Common myeloid progenitor, CD34-positive (primary cell): Measurements from ENCODE around the gene LCN6.

Experiments
- CTCF ChIA-PET: fragments of 350-600 bp; sonication (Branson Sonifier 250); formaldehyde crosslinking; loops from one replicate; lab custom pipeline; 2021; ENCODE audit warnings: antibody characterized with exemption; lab: Charles Lee
- POLR2A ChIA-PET: fragments of 350-600 bp; sonication (Branson Sonifier 250); formaldehyde crosslinking; loops from one replicate; lab custom pipeline; 2021; ENCODE audit warnings: antibody characterized with exemption; lab: Charles Lee
- DNase-seq, 3 donors: peaks; one replicate each; pipeline versions ENCODE4 v3.0.0 to v3.0.0-alpha.2; 2013
- H3K27ac ChIP-seq, 2 experiments: 1 replicate in 1 of 2; 2 replicates in 1 of 2; pipeline ENCODE4 v1.7.0; 2013; ENCODE audit warnings: inconsistent platforms in 2 of 2, low read length in 2 of 2, mild to moderate bottlenecking in 2 of 2, low read depth in 1 of 2, moderate library complexity in 1 of 2; ENCODE audit not compliant: severe bottlenecking in 2 of 2, insufficient read depth in 1 of 2, poor library complexity in 1 of 2
- H3K27me3 ChIP-seq, 5 experiments: replicated peaks in 2 of 5; 1 replicate in 3 of 5; 2 replicates in 2 of 5; pipeline versions ENCODE4 v1.6.1 to v1.7.0; 2013; ENCODE audit warnings: low read length in 4 of 5, mild to moderate bottlenecking in 2 of 5, moderate library complexity in 2 of 5, inconsistent platforms in 1 of 5; ENCODE audit not compliant: insufficient read depth in 5 of 5, control insufficient read depth in 4 of 5
- H3K36me3 ChIP-seq, 4 experiments: 1 replicate in 2 of 4; 2 replicates in 2 of 4; pipeline versions ENCODE4 v1.6.1 to v1.7.0; 2013; ENCODE audit warnings: low read length in 3 of 4, control low read depth in 1 of 4, mild to moderate bottlenecking in 1 of 4; ENCODE audit not compliant: control insufficient read depth in 4 of 4, insufficient read depth in 4 of 4
- H3K4me1 ChIP-seq, 4 experiments: 1 replicate in 3 of 4; 2 replicates in 1 of 4; pipeline versions ENCODE4 v1.6.1 to v1.7.1; 2013; ENCODE audit warnings: low read length in 3 of 4, mild to moderate bottlenecking in 3 of 4, control low read depth in 1 of 4, inconsistent platforms in 1 of 4, moderate library complexity in 1 of 4; ENCODE audit not compliant: control insufficient read depth in 4 of 4, insufficient read depth in 4 of 4; ENCODE audit errors: control extremely low read depth in 1 of 4
- H3K4me3 ChIP-seq, 7 experiments: 1 replicate in 4 of 7; 2 replicates in 3 of 7; pipeline versions ENCODE4 v1.5.1 to v1.7.0; 2013; ENCODE audit warnings: mild to moderate bottlenecking in 7 of 7, low read length in 6 of 7, moderate library complexity in 6 of 7, inconsistent platforms in 2 of 7, low read depth in 2 of 7, control low read depth in 1 of 7; ENCODE audit not compliant: insufficient read depth in 4 of 7, control insufficient read depth in 1 of 7; ENCODE audit errors: extremely low read depth in 1 of 7
- H3K9me3 ChIP-seq, 5 experiments: 1 replicate in 4 of 5; 2 replicates in 1 of 5; pipeline versions ENCODE4 v1.6.1 to v1.7.1; 2013; ENCODE audit warnings: low read length in 4 of 5, mild to moderate bottlenecking in 2 of 5, inconsistent platforms in 1 of 5, low read depth in 1 of 5, moderate library complexity in 1 of 5; ENCODE audit not compliant: control insufficient read depth in 4 of 5, insufficient read depth in 2 of 5; ENCODE audit errors: control extremely low read depth in 1 of 5
- WGBS: methylation state at CpG from one replicate; pipeline ENCODE4 v1.1.5; 2013; ENCODE audit not compliant: insufficient coverage; 5-methylcytosine and 5-hydroxymethylcytosine counted together

LCN6 gene

GRCh38 chr9:136751244-136751643 is 2.9 kb upstream of the LCN6 start:
- no peaks in the 10 kb centered on the region for H3K36me3 ChIP-seq
- 83% methylated on average over 1 of the region's 1 CpG for WGBS
- CTCF ChIA-PET, result interaction anchor here (1.0 to 3.4 kb wide), 3 partner anchors 22 to 27 kb away, joined by 4 to 15 read pairs (median 9); no protein-coding TSS in a partner anchor
- H3K27ac ChIP-seq, result no peak overlapping the region
- DNase-seq, result no peak
- H3K9me3 ChIP-seq, result peaks cover 1 to 25% (median 3%) of the 10 kb centered on the region in 5 experiments
- H3K27me3 ChIP-seq, result no peaks in the 10 kb centered on the region
- H3K4me3 ChIP-seq, result no peak overlapping the region
- POLR2A ChIA-PET, result no interaction called here
- H3K4me1 ChIP-seq, result peaks cover 0 to 57% (median 34%) of the 10 kb centered on the region in 4 experiments

- Histone ChIP-seq H3K4me3 (no peak overlapping the region), H3K27ac (peak overlapping the region in 1 of 2 experiments; percentile 25), H3K9me3 (peaks cover 1 to 18% (median 3%) of the 10 kb centered on the region in 5 experiments), H3K4me1 (peaks cover 0 to 63% (median 37%) of the 10 kb centered on the region in 4 experiments), H3K36me3 (no peaks in the 10 kb centered on the region), H3K27me3 (no peaks in the 10 kb centered on the region)
- DNase-seq, result no peak
- CTCF ChIA-PET, result interaction anchor here (1.1 to 3.4 kb wide), 6 partner anchors 8 to 60 kb away, joined by 3 to 15 read pairs (median 8); partner anchors contain the start of gene LCN8
- WGBS, result 86% methylated on average over 1 of the region's 2 CpGs
- POLR2A ChIA-PET, result interaction anchor here (2.1 kb wide), 1 partner anchor 23 kb away, joined by 20 read pairs; no protein-coding TSS in a partner anchor
These were observed 2.2 kb upstream of the LCN6 start for GRCh38 chr9:136750526-136750925.

DNA sequence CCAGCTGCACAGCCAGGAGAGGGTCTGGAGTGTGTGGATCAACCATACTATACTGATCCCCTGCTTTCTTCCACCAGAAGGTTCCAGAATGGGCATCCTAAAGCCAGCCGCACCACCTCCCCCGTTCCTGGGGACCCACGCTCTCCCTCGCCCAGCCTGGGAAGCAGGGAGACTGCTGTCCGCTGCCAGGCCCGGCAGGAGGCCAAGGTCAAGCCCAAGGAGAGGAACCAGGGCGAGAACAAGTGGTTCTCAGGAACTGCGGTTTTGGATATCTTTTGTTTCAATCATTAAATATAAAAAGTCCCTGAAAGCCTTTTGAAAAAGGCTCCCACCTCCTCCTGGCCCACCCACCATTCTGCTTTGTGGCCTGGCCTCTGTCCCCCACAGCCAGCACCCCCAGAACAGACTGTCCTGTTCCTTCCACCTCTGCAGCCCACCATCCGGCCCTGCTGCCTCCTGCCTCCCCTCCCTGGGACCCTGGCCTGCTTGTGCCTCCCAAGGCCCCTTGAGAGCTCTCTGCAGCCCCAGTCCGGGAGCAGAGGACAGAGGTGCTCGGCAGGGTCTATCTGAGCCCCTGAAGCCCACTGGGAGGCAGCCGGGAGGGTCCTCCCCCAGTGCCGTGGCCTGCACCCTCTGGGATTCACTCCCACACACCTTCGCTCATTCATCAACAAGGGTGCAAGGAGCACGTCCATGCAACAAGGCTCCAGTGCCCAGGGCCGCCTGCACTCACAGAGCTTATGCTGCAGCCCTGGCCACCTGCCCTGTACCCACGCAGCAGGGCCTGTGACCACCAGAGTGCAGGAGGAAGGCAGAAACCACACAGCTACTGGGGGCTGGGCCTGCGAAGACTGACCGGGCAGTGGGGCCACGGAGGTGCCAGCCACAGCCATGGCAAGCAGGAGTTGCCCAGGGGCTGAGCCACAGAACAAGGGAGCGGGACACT is 614 bp upstream of the LCN6 start:
- H3K4me1 ChIP-seq, result peaks cover 0 to 50% (median 30%) of the 10 kb centered on the region in 4 experiments
- no peaks in the 10 kb centered on the region for H3K27me3 ChIP-seq
- no peaks in the 10 kb centered on the region for H3K36me3 ChIP-seq
- peak overlapping the region in 3 of 7 experiments; percentile 16 to 36 (median 32) for H3K4me3 ChIP-seq
- POLR2A ChIA-PET, result interaction anchor here (0.5 to 2.1 kb wide), 5 partner anchors 12 to 62 kb away, joined by 3 to 20 read pairs (median 4); no protein-coding TSS in a partner anchor
- H3K9me3 ChIP-seq, result peaks cover 1 to 17% (median 3%) of the 10 kb centered on the region in 5 experiments
- CTCF ChIA-PET, result interaction anchor here (0.7 to 3.4 kb wide), 9 partner anchors 9 to 35 kb away, joined by 3 to 15 read pairs (median 6); partner anchors contain the start of gene LCN8
- H3K27ac ChIP-seq, result peak overlapping the region in 1 of 2 experiments; percentile 27
- peak in 2 of 3 donors; percentile 45 to 61 for DNase-seq
- 41% methylated on average over 12 of the region's 21 CpGs for WGBS

- Histone ChIP-seq H3K27ac (no peak overlapping the region), H3K4me3 (no peak overlapping the region), H3K27me3 (no peaks in the 10 kb centered on the region), H3K36me3 (no peaks in the 10 kb centered on the region), H3K4me1 (peaks cover 0 to 53% (median 38%) of the 10 kb centered on the region in 4 experiments), H3K9me3 (peaks cover 1 to 14% (median 3%) of the 10 kb centered on the region in 5 experiments)
- ChIA-PET CTCF (interaction anchor here (0.8 to 5.3 kb wide), 3 partner anchors 19 to 27 kb away, joined by 3 to 38 read pairs (median 3); no protein-coding TSS in a partner anchor), POLR2A (interaction anchor here (0.7 kb wide), 1 partner anchor 12 kb away, joined by 13 read pairs; no protein-coding TSS in a partner anchor)
- 95% methylated on average over 21 of the region's 22 CpGs for WGBS
- no peak for DNase-seq
These were observed 914 bp downstream of the LCN6 start for GRCh38 chr9:136747161-136748060.

DNA sequence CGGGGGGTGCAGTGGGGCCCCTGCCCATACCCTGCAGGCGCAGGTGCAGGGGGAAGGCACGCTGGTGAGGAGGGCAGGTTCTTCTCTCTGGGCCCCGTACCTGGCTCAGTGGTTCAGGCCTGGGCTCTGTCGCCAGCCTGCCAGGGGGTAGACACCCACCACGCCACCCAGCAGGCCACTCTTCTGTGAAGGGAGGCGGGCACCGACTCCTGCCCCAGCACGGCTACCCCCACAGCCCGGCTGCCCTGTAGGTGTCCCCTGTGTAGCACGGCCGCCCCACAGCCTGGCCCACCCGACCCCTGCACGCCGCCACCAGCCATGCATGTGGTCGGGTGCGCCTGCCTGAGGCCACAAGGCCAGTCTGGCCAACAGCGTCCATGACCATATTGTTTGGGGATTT is 1.7 kb downstream of the LCN6 start:
- ChIA-PET POLR2A (no interaction called here), CTCF (interaction anchor here (1.3 to 5.3 kb wide), 3 partner anchors 10 to 26 kb away, joined by 3 to 38 read pairs (median 3); no protein-coding TSS in a partner anchor)
- Histone ChIP-seq H3K4me1 (peaks cover 0 to 61% (median 45%) of the 10 kb centered on the region in 4 experiments), H3K4me3 (peak overlapping the region in 1 of 7 experiments; percentile 10), H3K27ac (no peak overlapping the region), H3K9me3 (peaks cover 0 to 7% (median 2%) of the 10 kb centered on the region in 5 experiments), H3K27me3 (no peaks in the 10 kb centered on the region), H3K36me3 (no peaks in the 10 kb centered on the region)
- no peak for DNase-seq
- WGBS, result over 99% methylated on average over 14 of the region's 18 CpGs

DNA sequence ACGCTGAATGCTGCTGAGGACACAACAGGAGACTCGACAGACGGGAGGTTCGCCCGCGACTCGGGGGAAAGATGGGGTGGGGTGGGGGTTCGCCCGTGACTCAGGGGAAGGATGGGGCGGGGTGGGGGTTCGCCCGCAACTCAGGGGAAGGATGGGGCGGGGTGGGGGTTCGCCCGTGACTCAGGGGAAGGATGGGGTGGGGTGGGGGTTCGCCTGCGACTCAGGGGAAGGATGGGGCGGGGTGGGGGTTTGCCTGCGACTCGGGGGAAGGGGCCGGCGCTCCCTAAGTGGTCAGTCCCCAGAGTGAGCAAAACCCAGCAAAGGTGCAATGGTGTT is 2.2 kb downstream of the LCN6 start:
- Histone ChIP-seq H3K27ac (no peak overlapping the region), H3K36me3 (no peaks in the 10 kb centered on the region), H3K4me3 (peak overlapping the region in 1 of 7 experiments; percentile 10), H3K27me3 (peaks cover 0 to 2% (median 0%) of the 10 kb centered on the region in 5 experiments), H3K9me3 (peaks cover 0 to 2% (median 0%) of the 10 kb centered on the region in 5 experiments), H3K4me1 (peaks cover 0 to 66% (median 50%) of the 10 kb centered on the region in 4 experiments)
- ChIA-PET CTCF (interaction anchor here (1.3 to 5.3 kb wide), 3 partner anchors 11 to 25 kb away, joined by 3 to 38 read pairs (median 3); no protein-coding TSS in a partner anchor), POLR2A (no interaction called here)
- peak in 2 of 3 donors; percentile 58 to 76 for DNase-seq
- 50% methylated on average over 2 of the region's 22 CpGs for WGBS
